Endodermal cell (in vitro differentiated cells): ENCODE results near the gene TRRAP. TPM values are rescaled to one million over a fixed set of nuclear protein-coding genes. Genes with fewer than 3 reads are reported as not detected.

ENCODE experiments used
- DNase-seq: peaks from one replicate; pipeline ENCODE4 v3.0.0-alpha.2; 2017
- H3K27ac ChIP-seq: 2 replicates; pipeline ENCODE4 v1.5.1; 2013; ENCODE audit warnings: mild to moderate bottlenecking, low read depth, low read length, moderate library complexity
- H3K27me3 ChIP-seq: 2 replicates; pipeline ENCODE4 v1.6.1; 2013; ENCODE audit warnings: mild to moderate bottlenecking, low read length, moderate library complexity; ENCODE audit not compliant: insufficient read depth, control insufficient read depth, poor library complexity, severe bottlenecking
- H3K36me3 ChIP-seq: 2 replicates; pipeline ENCODE4 v1.7.0; 2013; ENCODE audit warnings: mild to moderate bottlenecking, low read length, moderate library complexity; ENCODE audit not compliant: control insufficient read depth, insufficient read depth
- H3K4me1 ChIP-seq: one replicate; pipeline ENCODE4 v1.7.0; 2013; ENCODE audit warnings: low read length; ENCODE audit not compliant: control insufficient read depth, insufficient read depth
- H3K4me3 ChIP-seq: 2 replicates; pipeline ENCODE4 v1.5.1; 2013; ENCODE audit warnings: mild to moderate bottlenecking, low read length, moderate library complexity
- H3K9ac ChIP-seq: 2 replicates; pipeline ENCODE4 v1.6.1; 2013; ENCODE audit warnings: mild to moderate bottlenecking, low read length, moderate library complexity; ENCODE audit not compliant: poor library complexity, severe bottlenecking; ENCODE audit errors: extremely low read depth
- H3K9me3 ChIP-seq: 2 replicates; pipeline ENCODE4 v1.6.1; 2013; ENCODE audit warnings: mild to moderate bottlenecking, low read length, moderate library complexity; ENCODE audit not compliant: control insufficient read depth
- H3K27ac Mint-ChIP-seq: 2 replicates; pipeline ENCODE4 v1.8.0; 2020; ENCODE audit warnings: mixed read lengths
- H3K27me3 Mint-ChIP-seq: 2 replicates; pipeline ENCODE4 v1.8.0; 2021; ENCODE audit warnings: mild to moderate bottlenecking, mixed read lengths; ENCODE audit not compliant: insufficient read depth
- H3K36me3 Mint-ChIP-seq: 2 replicates; pipeline ENCODE4 v1.8.0; 2020; ENCODE audit warnings: low read depth, mixed read lengths
- H3K4me1 Mint-ChIP-seq: 2 replicates; pipeline ENCODE4 v1.8.0; 2020; ENCODE audit warnings: mixed read lengths
- H3K4me3 Mint-ChIP-seq: 2 replicates; pipeline ENCODE4 v1.8.0; 2020; ENCODE audit warnings: mild to moderate bottlenecking, moderate library complexity, mixed read lengths
- H3K9me3 Mint-ChIP-seq: 2 replicates; pipeline ENCODE4 v1.8.0; 2020; ENCODE audit warnings: mild to moderate bottlenecking, mixed read lengths
- CTCF ChIP-seq: fragments of 200-600 bp; sonication (generic); conservative IDR thresholded peaks from 2 replicates; pipeline ENCODE4 v1.5.0; 2021; ENCODE audit warnings: antibody characterized with exemption, mild to moderate bottlenecking
- WGBS, 2 experiments: methylation state at CpG; one replicate each; pipeline versions ENCODE4 v1.1.5 to v1.1.7; 2013; ENCODE audit warnings: missing lambda C conversion rate in 2 of 2, mixed read lengths in 1 of 2; ENCODE audit not compliant: insufficient coverage in 1 of 2, insufficient read length in 1 of 2; 5-methylcytosine and 5-hydroxymethylcytosine counted together
- total RNA-seq, 2 donors: library from RNA; stranded (reverse); fragmentation: NEBNext Ultra II Directional in 1 of 2; extraction: Animal tissue kit (Norgen Biotek cat#: 25700) in 1 of 2; gene quantifications; 2 replicates in 1 of 2; 3 replicates in 1 of 2; pipeline ENCODE4 v1.2.1, GENCODE V29; 2021

Gene TRRAP
- total RNA-seq, 2 donors from 2014 or later, result 64.3 to 68.8 TPM

DNA sequence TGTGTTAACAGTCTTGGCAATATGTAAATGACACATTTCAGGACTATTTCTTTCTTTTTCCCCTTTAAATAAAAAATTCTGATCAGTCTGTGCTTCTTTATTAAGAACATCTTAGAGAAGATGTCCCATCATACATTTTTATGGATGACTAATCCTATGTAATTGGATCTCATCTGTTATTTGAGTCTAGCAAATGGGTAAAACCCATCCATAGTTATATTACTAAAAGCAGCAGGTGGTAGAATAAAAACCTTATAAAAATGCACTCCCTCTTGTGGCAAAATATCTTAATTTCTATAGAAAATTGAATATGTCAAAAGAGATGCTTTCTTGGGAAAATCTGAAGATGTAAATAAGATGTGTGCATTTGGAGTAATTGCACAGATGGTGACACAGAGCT lies 35.3 kb downstream of the TRRAP start:
- Mint-ChIP-seq H3K36me3 (peaks cover 84% of the 10 kb centered on the region), H3K4me1 (no peaks in the 10 kb centered on the region), H3K27ac (no peak overlapping the region), H3K27me3 (no peaks in the 10 kb centered on the region), H3K4me3 (no peak overlapping the region), H3K9me3 (no peaks in the 10 kb centered on the region)
- no peak for TF ChIP-seq CTCF
- Histone ChIP-seq H3K27me3 (no peaks in the 10 kb centered on the region), H3K27ac (no peak overlapping the region), H3K9me3 (no peaks in the 10 kb centered on the region), H3K4me3 (no peak overlapping the region), H3K4me1 (no peaks in the 10 kb centered on the region), H3K9ac (no peak overlapping the region), H3K36me3 (peaks cover 93% of the 10 kb centered on the region)
- no peak for DNase-seq

DNA sequence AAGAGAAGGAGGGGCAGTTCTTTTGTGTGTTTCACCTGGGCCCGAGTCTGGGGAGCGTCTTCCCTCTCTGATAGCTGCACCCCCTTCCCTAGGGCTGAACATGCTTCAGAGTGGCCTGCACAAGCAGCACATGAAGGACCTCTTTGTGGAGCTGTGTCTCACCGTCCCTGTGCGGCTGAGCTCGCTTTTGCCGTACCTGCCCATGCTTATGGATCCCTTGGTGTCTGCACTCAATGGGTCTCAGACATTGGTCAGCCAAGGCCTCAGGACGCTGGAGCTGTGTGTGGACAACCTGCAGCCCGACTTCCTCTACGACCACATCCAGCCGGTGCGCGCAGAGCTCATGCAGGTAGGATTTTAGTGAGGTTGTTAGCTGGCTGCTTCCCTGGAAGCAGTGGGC lies 39.0 kb downstream of the TRRAP start:
- no peak overlapping the region for H3K27ac Mint-ChIP-seq
- peaks cover 77% of the 10 kb centered on the region for H3K36me3 Mint-ChIP-seq
- peaks cover 90% of the 10 kb centered on the region for H3K36me3 ChIP-seq

GRCh38 chr7:98921608-98922372 lies 43.5 kb downstream of the TRRAP start:
- H3K4me3 ChIP-seq, result no peak overlapping the region
- 95 to 96% methylated on average over 22 to 25 of the region's 25 CpGs for WGBS, 2 experiments
- Mint-ChIP-seq H3K4me1 (no peaks in the 10 kb centered on the region), H3K9me3 (no peaks in the 10 kb centered on the region), H3K27me3 (no peaks in the 10 kb centered on the region), H3K4me3 (no peak overlapping the region), H3K27ac (peak overlapping the region; percentile 46), H3K36me3 (peaks cover 86% of the 10 kb centered on the region)
- no peaks in the 10 kb centered on the region for H3K4me1 ChIP-seq
- no peaks in the 10 kb centered on the region for H3K27me3 ChIP-seq
- no peak overlapping the region for H3K27ac ChIP-seq
- peaks cover 91% of the 10 kb centered on the region for H3K36me3 ChIP-seq
- H3K9ac ChIP-seq, result no peak overlapping the region
- DNase-seq, result peak; percentile 70
- H3K9me3 ChIP-seq, result no peaks in the 10 kb centered on the region
- peak; percentile 58 for TF ChIP-seq CTCF

More for the DNA sequence above, 39.0 kb downstream of the TRRAP start:
- H3K27me3 ChIP-seq, result no peaks in the 10 kb centered on the region
- H3K4me1 ChIP-seq, result no peaks in the 10 kb centered on the region
- WGBS, 2 experiments, result 97% methylated on average over 11 to 12 of the region's 12 CpGs
- H3K4me1 Mint-ChIP-seq, result no peaks in the 10 kb centered on the region
- H3K9me3 ChIP-seq, result no peaks in the 10 kb centered on the region
- H3K27me3 Mint-ChIP-seq, result no peaks in the 10 kb centered on the region
- DNase-seq, result no peak
- no peak overlapping the region for H3K27ac ChIP-seq
- H3K9ac ChIP-seq, result no peak overlapping the region
- no peak overlapping the region for H3K4me3 Mint-ChIP-seq
- no peak overlapping the region for H3K4me3 ChIP-seq
- TF ChIP-seq CTCF, result no peak
- H3K9me3 Mint-ChIP-seq, result no peaks in the 10 kb centered on the region
